HG02610 (cell line): ENCODE data around the gene AMN1.
"Not testable (repeated sequence)": the region's sequence is repeated elsewhere in the genome, so short reads cannot be mapped to it uniquely, and the experiment has no call there.

ENCODE experiments used
- ATAC-seq: cut with Tn5 transposase; IDR thresholded peaks from one replicate; pipeline ENCODE4 v1.9.1; 2021; ENCODE audit warnings: mild to moderate bottlenecking, moderate library complexity; ENCODE audit not compliant: unreplicated experiment

The AMN1 gene

DNA sequence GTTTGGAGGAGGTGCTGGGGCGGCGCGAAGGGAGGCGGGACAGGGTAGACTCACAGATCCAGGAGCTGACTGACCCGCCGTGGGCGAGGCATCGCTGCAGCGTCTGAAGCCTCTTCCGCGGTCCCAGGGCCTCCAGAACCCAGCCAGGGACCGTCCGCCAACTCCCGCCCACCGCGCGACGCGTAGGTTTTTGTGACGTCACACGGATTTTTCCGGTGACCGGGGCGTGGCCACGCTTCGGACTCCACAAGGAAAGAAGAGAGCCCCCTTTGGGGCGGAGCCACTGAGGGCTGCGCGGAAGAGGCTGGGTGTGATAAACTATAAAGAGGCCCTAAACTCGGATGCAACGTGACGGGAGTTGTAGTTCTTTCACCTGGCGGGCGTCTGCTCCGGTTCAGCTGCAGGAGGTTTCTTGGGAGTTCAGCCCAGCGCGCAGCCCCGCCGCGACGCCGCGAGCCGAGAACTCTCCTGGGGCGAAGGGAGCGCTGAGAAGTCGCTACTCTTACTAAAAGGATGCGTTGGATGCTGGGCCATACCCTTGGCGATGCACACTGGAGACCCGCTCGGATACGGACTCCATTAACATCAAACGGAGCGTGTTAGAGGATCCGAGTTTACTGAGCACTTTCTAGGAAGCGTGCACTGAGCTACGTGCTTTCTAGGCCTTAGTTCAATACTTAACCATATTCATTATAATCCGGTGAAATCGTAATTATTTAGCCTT, at the start of gene AMN1:
Gene AMN1 (minus strand): TSS at position 105 of the 724 bp plus-strand sequence. CDS start 13 bp downstream, at position 92.
- ATAC-seq = peak; percentile 93

DNA sequence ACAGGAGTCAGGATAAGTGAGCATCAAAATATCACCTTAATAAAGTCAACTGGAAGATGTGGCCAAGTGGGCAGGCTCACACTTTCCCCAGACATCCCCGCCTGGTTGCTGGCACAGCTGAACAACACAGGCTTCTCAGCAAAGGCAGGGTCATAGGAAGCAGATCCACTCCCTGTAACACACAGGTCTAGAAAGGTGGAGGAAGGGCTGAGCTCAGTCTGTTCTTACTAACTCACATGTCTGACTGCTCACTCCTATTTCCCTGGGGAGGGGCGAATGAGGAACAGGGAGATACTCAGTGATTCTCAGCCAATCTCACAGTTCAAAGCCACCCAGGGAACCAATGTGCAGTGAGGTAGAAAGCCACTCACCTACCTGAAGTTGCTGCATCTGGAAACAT, 45.0 kb upstream of the AMN1 start:
- ATAC-seq = peak; percentile 60

DNA sequence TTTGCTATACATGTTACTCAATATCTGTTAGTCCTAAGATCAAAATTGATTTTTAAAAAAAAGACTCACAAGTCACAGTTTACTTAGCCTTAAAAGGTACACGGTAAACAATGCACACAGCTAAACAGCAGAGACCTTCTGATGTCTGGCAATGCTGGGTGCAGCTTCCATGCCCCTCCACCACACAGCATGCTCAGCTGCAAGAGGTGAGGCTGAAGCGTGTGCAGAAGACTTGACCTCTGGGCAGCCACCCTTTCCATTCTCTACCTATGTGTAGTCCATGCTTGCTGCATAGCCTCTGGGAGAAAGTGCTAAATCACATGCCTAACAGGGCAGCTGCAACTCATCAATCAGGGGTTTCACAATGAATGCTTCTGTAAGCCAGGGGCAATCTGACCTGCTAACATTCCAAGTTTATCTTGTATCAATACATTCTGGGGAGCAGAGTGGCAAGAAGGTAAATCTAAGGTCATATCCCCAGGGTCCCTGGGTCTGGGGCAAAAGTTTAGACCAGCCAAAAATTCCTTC, 44.5 kb upstream of the AMN1 start:
- peak; percentile 57 for ATAC-seq

DNA sequence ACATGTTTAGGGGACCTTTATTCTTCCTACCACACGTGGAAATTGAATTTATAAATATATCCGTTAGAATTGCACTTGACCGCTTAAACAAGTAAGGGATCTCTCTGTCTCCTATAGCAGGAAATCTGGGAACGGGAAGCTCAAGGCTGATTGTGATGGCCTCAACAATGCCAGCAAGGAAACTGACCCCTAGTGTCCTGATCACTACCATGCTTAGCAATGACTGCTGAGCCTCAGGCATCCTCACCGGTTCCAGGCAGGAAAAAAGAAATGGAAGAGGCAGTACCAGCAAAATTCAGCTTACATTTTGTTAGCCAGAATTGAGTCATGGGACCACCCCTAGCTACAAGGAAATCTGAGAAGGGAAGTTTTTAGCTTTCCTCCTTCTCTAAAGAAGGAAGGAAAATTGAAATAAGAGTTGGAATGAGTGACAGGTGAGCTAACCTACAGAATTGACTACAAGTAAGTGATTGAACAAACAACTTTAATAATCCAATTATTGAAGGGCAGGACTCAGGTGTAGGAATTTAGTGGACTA, 43.9 kb upstream of the AMN1 start:
- ATAC-seq = no peak

DNA sequence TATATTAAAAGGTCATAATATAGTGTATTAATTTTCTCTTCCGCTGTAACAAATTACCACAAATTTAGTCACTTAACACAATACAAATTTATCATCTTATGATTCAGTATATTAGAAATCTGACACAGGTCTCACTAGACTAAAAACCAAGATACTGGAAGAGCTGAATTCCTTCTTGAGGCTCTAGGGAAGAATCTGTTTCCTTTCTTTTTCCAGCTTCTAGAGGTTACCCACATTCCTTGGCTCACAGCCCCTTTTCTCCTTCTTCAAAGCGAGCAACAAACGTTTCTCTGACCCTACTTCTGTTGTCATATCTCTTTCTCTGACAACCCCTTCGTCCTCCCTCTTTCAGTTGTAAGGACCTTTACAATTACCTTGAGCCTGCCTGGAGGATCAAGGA, 43.4 kb upstream of the AMN1 start:
- ATAC-seq = no peak

DNA sequence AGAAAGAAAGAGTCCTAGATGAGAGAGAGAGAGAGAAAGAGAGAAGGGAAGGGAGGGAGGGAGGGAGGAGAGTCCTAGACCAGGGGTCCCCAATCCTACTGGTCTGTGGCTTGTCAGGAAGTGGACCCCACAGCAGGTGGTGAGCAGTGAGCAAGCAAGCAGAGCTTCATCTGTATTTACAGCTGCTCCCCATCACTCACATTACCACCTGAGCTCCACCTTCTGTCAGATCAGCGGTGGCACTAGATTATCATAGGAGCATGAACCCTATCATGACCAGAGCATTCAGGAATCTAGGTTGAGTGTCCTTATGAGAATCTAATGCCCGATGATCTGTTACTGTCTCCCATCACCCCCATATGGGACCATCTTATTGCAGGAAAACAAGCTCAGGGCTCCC, 39.2 kb upstream of the AMN1 start:
- ATAC-seq = no peak

DNA sequence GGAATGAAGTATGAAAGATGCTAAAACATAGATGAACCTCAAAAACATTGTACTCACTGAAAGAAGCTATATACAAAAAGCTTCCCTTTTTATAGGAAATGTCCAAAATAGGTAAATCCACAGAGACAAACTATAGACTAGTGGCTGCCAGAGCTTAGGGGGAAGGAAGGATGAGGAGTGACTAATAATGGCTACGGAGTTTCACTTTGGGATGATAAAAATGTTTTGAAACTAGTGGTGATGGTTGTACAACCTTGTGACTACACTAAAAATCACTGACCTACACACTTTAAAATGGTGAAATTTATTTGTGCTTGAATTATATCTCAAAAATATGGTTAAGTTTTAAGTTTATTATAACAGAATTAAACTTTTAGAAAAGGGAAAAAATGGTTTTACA, 37.1 kb upstream of the AMN1 start:
- no peak for ATAC-seq

DNA sequence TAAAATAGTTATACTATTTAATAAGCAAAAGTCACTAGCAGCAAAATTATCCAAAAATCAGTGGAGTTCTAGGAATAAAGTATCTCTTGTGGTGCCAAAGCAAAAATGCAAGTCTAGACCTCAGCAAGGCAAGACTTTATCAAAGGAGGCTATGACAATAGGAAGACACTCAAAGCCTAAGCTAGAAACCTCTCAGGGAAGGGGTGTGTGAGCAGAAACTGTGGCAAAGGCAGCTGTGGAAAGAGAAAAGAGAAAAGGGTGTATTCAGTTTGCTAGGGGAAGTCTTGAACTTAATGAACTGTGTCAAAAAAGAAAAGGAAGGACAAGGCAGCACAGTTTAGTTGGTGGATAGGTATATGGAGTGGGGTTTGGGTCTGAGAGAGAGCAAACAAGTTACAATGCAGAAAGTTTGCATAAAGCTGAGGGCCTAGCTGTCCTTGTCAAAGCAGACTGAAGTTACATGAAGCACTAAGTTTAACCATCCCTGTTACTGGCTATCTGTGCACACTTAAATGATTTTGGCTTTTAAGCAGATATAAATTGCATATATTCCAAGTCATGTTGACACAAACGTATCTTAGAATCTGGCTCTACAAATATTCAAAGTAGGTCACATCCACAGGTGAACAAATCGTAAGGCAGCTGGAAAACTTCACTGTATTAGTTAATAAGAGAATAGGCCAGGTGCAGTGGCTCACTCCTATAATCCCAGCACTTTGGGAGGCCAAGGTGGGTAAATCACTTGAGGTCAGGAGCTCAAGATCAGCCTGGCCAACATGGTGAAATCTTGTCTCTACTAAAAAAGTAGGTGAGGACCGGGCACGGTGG, 31.0 kb upstream of the AMN1 start:
- no peak for ATAC-seq

DNA sequence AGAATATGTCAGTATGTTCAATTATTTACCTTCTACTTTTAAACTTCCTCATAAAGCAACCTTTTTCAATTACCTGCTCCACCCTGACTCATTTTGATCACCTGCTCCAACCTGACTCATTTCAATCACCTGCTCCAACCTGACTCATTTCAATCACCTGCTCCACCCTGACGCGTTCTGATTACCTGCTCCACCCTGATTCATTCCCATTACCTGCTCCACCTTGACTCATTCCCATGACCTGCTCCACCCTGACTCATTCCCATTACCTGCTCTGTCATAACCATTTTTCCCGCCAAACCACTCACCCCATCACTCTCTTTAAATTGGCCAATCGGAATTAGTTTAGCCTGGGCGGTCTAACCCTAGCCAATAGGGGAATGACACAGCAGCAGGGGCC, 29.5 kb upstream of the AMN1 start:
- not testable (repeated sequence) for ATAC-seq

DNA sequence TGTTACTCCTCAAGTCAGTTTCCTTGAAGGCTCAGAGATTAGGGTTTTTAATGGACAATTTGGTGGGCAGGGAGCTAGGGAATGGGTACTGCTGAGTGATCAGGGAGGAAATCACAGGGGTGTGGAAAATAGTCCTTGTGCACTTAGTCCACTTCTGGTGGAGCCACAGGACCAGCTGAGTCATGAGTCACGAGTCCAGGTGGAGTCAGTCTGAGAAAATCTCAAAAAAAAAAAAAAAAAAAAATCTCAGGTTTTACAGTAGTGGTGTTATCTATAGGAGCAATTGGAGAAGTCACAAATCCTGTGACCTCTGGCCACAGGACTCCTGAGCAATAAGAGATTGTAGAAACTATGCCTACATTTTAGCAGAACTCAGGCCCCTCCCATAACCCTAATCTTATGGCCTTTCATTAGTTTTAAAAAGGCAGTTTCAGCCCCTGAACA, 28.2 kb upstream of the AMN1 start:
- peak; percentile 44 for ATAC-seq

DNA sequence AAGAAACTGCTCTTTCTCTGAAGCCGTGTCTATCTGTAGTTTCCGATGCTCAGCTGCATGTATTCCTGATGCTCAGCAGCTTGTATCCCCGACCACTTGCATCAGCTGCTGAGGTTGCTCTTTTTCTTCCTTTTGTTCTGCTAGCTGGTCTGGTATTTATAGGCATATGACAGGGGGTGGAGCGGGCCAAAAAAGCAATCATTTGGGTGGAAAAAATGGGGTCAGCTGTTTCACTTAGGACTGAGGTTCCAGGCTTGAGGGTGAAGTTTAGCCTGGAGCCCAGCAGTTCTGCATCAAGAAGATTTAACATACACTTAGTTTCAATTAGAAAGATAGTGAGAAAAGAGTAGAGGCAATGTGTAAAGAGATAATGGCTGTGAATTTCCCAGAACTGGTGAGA, 23.6 kb upstream of the AMN1 start:
- no peak for ATAC-seq

DNA sequence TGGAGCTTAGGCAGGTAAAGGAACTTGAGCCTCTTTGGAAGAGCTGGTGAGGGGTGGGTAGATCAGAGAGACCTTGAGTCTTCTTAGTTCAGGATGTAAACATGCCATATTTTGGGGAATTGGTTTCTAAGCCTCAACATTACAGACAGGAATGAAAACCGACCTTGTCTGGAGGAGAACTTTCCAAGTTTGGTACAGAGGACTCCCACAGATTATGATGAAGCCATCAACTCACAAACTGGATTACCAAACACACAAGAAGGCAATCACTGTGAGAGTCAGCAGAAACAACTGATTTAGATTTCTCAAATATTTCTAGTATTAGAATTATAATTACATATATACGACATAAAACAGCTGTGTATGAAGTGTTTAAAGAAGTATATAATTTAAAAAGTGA, 22.3 kb upstream of the AMN1 start:
- no peak for ATAC-seq

DNA sequence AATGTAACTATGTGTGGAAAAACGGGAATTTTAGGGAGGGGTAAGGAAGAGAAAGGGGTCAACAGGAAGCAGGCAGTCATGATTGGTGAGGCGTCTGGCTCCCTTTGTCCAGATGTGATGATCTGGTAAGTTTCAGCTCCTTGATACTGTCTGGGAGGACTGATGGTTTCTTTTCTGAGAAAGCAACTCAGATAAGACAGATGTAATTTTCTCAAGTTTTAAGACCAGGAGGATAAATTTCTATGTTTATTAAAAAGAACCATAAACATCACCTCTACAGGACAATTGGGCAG, 21.9 kb upstream of the AMN1 start:
- ATAC-seq = no peak

DNA sequence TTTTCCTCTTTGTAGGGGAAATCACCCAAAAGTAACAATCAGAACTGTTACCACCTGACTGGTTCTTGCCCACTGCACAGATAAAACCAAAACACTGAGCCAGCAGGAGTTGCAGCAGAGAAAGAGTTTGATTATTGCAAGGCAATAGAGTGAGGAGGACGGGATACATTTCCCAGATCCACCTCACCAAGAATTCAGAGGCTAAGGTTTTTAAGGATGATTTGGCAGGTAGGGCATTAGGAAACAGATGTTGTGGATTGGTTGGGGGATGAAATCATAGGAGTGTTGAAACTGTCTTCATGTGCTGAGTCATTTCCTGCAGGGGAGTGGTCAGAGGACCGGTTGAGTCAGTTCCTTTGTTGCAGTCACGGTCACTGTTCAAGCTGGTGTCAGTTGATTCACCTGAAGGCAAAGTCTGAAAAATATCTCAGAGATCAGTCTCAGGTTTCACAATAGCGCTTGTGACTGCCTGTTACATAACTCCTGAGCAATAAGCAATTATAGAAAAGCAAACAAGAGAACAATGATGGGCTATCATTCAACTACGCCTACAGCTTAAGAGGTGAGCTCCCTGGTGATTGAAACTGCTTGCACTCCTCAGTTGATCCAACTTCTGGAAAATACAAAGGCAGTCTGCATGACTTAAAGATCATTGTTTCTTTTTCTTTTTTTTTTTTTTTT, 20.3 kb upstream of the AMN1 start:
- ATAC-seq = peak; percentile 85

DNA sequence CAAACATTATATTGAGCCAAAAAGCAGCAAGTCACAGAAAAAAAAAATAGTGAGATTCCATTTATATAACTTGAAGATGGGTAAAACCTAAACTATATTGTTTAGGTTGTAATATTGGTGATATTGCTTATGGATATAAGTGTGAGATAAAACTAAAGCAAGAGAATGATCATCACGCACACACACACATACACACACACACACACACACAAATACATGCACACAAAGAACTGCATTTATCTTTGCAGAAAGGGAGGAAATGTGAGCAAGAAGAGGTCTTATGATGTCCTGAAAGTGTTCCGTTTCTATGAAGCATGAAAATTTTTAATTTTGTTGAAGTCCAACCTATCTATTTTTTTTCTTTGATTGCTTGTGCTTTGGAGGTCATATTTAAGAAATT, 16.4 kb upstream of the AMN1 start:
- ATAC-seq = no peak

DNA sequence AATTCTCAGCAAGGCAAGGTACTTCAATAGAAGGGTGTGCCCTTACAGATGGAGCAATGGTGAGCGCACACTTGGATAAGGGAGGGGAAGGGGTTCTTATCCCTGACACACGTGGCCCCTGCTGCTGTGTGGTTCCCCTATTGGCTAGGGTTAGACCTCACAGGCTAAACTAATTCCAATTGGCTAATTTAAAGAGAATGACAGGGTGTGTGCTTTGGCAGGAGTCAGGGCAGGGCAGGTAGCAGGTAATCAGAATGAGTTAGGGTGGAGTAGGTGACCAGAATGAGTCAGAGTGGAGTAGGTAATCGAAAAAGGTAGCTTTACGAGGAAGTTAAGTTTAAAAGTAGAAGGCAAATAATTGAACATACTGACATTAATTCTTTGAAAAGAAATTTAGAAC, 15.5 kb upstream of the AMN1 start:
- not testable (repeated sequence) for ATAC-seq

DNA sequence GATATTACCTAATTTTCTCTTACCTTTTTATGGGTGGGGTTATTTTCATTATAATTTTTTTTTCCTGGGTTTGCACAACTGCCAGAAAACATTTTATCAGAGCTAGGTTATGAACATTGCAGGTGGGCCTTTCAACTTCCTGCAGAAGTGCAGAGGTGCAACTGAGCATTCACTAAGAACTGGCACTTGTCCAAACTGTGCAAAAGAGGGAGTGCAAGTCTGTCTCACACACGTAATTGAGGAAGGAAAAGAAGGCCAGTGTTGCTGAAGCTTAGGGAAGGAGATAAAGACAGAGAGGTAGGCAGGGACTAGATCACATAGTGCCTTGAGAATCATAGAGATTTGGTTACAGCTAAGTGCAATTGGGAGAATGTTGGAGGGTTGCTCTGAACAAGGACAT, 14.1 kb upstream of the AMN1 start:
- no peak for ATAC-seq

DNA sequence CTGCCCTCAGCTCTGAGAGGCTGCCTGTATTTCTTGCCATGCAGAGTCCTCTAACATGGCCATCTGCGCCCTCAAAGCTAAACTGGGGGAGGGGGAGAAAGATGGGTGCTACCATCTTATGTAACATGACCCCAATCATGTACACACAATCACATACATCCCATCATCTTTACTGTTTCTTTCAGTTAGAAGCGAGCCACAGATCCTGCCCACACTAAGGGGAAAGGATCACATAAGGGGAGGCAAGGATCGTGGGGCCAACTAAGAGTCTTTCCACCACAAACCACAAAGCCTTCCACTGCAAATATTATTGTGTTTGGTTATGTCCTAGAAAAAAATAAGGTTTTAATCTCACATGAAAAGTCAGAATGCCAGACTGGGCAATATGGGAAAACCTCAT, 11.8 kb upstream of the AMN1 start:
- no peak for ATAC-seq

DNA sequence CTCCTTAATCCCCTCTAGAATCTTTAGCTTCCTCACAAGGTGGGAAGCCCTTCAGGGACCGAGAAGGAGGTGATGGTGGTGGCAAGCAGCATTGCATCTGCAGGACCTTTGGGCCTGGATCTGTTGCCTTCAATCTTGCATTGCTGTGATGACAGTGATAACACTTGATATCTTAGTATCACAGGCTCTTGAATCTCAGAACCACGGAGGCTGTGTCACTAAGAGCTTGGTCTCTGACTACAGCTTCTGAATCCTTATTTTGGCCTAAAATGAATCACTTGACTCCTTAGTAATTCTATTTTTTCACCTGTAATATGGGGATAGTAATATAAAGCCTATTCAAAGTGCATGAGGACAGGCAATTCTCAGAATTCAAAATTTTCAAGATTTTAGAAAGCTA, 8.9 kb upstream of the AMN1 start:
- ATAC-seq = no peak

DNA sequence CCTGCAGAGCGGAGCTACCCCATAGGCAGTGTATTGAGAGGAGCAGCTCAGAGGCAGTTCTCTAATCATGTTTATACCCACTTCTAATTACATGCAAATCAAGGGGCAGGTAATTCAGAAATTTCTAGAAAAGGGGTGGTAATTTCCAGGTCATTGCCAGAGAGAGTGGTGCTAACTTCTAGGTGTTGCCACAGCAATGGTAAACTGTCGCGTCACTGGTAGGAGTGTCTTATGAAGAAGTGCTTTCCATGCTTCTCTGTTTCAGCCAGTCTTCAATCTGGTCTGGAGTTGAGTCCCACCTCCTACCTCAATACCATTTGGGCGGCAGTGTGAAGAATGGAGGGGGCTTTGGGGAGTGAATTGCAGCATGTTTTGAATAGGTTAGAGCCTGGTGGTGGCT, 8.5 kb upstream of the AMN1 start:
- no peak for ATAC-seq

DNA sequence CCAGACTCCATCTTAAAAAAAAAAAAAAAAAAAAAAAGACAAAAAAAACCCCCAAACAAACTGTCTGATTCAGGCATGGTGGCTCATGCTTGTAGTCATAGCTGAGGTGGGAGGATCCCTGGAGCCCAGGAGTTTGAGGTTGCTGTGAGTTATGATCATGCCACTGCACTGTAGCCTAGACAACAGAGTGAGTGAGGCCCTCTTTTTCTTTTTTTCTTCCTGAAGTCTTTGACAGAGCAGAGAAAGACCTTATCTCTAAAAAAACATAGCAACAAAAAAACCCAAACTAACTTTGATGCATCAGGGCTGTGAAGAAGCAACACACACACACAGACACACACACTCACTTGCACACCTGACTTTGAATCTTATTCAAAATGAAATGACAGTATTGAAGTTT, 7.7 kb upstream of the AMN1 start:
- ATAC-seq = peak; percentile 59
